Retina (tissue), 1 donor: ENCODE measurements around the gene AGTR1.
"Not testable (repeated sequence)": the region's sequence is repeated elsewhere in the genome, so short reads cannot be mapped to it uniquely, and the experiment has no call there.

ENCODE experiments used
- DNase-seq: peaks from one replicate; pipeline ENCODE4 v3.0.0-alpha.2; 2016

AGTR1 gene

DNA sequence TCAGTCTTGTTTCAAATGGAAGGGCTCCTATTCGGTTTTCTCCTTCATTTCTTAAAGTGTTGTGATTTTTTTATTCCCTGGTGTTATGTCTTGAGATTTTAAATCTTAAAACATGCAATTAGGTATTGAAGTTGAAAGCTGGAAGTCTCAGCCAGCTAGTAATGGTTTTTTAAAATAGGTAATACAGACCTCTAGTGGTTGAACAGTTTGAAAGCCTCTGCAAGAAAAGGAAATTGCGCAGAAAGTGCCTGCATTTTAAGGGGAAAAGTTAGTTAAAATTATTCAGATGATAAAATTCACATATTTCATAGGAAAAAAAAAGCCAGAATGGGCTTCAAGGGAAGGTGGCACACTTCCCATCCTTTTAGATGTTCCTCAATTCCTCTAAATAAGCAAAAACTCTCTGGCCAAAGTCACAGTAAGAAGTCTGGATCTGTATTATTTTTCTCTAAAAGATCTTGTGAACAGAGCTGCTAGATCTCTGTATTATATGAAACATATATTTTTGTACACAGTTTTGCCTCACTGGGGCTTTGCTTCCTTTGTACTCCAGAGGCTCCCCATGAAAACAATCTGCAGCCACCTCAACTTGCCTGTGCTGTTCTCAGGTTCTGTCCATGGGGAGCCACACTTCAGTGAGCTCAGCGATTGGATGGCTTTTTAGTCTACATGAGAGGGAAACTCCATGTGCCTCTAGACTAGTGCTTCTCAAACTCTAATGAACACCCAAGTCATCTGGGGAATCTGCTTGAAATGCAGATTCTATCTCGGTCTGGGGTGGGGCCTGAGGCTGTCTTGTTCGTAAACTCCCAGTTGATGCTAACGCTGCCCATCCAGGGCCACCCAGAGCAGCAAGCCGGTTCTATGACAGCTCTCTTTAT is 21.5 kb downstream of the AGTR1 start:
- no peak for DNase-seq

DNA sequence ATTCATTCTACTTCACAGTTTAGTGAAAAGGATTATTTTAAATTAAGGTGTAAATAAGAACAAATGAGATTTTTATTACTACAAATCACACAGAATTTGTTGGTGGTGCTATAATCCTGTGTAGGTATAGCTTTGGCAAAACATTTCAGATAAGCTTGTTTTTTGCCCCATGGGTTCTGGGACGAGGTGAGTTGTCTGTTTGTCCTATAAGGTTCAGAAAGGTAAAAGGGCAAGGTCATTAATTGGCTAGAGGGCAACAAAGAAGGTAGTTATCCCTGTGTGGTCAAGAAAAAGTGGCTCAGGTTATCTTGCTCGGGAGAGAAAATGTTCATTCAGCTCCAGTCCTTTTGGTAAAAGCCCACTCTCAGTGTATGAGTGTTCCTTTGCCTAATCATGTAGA is 23.2 kb downstream of the AGTR1 start:
- no peak for DNase-seq

DNA sequence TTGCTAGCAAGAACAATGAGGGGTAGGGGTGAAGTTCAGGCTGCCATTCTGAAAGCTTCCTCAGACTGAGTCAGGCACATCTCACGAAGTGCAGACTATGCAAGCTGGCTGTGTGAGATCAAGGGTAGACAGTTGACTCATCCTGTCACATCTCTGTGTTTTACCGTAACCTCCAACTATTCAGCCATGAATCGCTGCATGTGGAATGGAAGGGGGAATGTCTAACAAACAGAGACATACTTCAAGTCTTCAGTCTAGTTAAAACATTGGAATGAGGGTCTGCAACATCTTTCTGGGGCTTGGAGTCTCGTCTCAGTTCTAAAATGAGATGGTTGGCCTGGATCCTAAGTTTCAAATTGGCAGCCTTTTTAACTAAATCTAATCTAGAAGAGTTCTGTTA is 25.9 kb downstream of the AGTR1 start:
- DNase-seq = no peak

DNA sequence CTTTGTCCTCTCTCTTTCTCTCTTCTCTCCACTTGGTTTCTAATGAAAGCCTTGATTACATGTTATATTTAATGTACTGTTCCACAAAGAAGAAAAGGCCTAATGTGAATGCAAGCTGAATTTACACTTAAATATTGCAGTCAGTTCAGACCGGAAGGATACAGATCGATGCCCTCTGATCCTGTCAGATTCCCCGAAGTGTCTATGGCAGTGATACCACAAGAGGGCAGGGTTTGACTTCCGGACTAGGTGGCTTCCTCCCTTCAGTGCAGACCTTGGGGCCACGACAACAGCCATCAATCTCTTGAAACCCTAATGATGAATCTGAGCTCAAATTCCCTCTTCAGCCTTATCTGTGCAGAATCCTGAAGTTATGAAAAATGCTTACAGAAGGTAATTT is 29.5 kb downstream of the AGTR1 start:
- peak; percentile 41 for DNase-seq

DNA sequence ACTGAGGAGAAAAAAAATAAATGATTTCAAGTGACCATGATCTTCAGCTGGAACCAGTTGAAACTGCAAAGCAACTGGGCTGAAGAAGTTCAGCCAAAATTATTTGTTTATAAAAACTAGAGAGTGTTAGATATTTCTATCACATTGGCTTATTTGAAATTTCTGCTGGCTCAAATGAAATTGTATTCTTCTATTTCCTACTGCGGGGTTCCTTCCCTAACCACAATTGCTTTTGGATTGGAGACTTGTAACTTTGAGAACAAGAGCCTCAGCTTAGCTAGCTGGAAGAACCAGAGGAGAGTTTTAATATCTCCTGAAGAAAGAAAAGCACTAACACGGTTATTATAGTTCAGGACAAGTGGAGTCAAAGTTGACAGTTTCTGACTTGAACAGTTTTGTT is 31.1 kb downstream of the AGTR1 start:
- DNase-seq = no peak

DNA sequence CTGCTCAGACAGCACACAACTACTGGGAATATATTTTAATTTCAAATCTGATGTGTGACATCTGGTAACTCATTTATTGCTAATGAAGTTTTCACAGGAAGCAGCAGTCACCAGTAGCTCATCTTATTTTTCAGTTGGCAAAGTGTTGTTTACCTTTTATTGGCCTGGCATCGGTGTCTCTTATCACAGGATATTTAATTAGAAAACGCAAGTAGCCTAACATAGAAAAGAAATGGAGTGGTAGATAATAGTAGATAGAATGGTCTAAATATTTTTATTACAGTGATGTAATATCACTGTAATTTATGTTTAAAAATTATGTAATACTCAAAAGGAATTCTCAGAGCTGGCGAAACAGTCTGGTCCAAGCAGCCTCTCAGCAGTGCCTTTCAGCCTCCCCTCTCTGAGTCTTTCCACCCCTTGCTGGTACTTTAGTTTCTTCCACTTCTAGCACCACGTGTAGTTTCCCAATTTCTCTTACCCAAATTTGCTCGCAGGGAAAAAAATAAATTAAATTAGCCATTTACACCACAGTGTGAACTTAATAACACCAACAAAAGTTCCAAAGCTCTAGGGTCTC is 31.9 kb downstream of the AGTR1 start:
- no peak for DNase-seq

DNA sequence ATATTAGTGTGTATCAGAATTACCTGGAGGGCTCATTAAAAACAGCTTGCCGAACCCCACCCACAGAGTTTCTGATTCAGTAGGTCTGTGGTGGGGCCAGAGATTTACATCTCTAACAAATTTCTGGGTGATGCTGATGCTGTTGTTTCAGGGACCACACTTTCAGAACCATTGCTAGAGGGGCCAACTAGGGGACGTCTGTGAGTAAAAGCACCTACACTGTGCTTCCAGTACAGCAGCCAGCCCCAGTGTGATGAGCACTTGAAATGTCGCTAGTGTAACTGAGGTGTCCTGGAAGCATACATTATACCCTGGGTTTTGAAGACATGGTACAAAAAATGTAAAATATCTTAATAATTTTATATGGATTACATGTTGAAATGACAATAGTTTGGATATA is 33.0 kb downstream of the AGTR1 start:
- DNase-seq = no peak

DNA sequence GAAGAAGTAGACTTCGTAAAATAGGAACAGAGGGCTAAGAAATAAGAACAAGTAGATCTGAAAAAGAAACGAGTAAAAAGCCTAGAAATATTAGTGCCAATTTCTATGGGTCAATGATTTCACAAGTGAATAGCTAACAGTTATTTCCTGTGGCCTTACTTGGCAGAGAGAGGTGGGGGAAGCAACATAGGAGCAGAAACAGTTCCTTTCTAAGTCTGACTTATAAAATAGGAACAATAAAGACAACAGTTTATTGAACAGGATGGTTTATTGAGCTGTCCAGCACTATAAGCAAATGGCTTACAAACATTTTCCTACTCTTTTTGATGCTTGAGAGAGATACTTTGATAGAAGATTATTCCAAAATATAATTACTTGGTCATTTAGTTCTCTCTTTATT is 37.9 kb downstream of the AGTR1 start:
- no peak for DNase-seq

DNA sequence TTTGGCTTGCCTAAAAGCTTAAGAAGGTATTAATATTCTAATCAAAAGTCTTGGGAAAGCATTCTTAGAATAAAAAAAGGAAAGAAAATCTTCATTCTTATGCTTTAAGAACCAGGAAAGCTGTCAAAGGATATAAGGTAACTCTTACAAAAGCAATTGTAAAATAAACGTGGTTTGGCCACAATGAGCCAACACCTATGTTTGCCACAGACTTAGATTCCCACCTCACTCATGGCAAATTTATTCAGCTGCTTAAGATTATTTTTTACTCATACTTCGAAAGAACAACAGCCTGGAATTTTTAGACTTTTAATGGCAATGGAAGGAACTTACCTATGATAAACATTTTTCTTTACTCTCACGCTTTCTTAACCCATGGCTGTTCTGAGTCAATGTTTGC is 38.4 kb downstream of the AGTR1 start:
- no peak for DNase-seq

DNA sequence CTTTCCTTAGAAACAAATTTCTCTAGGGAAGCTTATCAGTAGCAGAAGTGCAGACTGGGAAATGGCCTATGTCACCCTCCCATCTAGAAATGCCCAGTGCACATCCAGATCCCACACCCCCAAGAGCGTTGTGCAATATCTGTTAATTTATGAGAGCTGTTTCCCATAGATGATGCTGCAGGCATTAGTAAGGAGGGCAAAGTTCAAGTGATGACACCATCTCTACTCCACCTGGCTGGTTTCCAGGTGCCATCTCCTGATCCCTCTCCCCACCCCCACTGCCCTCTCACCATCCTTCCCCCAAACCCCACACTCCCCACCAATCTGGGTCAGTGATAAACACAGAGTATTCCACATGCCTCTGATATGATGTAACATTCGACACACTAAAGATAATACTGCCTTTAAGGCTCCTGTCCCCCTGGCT is 39.4 kb downstream of the AGTR1 start:
- no peak for DNase-seq

DNA sequence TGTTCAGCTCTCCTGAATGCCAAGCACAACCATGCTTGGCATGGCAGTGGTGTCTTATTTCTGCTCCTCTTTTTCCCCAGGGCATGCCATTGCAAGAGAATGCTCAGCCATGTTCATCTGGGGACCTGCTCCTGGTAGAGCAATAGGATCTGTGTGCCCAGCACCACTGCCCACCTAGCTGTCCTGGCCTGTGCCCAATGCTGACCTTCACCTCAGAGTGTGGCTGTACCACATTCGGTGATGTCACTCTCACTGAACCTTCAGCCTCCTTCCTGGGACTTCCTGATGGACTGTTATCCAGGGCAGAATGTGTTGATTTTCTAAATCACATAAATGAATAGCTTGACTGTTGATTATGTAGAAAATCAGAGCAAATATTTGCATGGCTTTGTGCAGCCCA is 42.0 kb downstream of the AGTR1 start:
- no peak for DNase-seq

DNA sequence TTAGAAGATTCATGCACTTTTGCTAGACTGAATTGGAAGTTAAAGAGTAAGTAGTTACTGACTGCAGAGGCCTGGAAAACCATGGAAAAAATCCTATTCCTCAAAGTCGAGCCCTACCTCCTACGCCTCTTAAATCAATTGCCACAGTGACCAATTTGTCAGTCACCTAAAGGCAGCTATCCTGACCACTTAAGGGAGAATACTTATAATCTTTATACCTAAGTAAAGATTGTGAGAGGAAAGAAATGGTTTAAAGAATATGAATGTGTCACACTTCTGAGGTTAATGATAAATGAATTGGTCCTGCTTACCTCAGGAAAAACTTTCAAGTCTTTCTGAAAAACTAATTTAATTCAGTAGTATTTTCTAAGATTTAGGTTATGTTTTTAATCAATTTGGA is 42.6 kb downstream of the AGTR1 start:
- DNase-seq = no peak

DNA sequence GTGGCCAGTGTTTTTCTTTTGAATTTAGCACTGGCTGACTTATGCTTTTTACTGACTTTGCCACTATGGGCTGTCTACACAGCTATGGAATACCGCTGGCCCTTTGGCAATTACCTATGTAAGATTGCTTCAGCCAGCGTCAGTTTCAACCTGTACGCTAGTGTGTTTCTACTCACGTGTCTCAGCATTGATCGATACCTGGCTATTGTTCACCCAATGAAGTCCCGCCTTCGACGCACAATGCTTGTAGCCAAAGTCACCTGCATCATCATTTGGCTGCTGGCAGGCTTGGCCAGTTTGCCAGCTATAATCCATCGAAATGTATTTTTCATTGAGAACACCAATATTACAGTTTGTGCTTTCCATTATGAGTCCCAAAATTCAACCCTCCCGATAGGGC is 43.5 kb downstream of the AGTR1 start:
- no peak for DNase-seq

DNA sequence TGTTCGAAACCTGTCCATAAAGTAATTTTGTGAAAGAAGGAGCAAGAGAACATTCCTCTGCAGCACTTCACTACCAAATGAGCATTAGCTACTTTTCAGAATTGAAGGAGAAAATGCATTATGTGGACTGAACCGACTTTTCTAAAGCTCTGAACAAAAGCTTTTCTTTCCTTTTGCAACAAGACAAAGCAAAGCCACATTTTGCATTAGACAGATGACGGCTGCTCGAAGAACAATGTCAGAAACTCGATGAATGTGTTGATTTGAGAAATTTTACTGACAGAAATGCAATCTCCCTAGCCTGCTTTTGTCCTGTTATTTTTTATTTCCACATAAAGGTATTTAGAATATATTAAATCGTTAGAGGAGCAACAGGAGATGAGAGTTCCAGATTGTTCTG is 44.4 kb downstream of the AGTR1 start:
- no peak for DNase-seq

DNA sequence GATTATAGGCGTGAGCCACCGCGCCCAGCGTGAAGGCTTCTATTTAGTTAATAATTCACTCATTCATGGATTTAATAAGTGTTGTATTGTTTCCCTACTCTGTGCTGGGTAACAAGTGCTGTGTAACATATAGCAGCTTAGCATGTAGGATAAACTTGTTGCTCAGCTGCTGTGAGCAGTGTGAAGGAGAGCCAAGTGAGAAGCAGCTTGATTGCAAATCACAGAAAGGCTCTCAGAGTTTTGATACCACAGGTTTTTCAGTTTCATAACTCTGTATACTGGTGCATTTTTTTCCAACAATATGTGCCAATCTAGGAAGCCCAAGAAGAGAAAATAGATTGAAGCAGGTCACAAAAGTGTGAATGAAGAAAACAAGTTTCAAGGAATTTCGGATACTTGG is 48.4 kb downstream of the AGTR1 start:
- no peak for DNase-seq

DNA sequence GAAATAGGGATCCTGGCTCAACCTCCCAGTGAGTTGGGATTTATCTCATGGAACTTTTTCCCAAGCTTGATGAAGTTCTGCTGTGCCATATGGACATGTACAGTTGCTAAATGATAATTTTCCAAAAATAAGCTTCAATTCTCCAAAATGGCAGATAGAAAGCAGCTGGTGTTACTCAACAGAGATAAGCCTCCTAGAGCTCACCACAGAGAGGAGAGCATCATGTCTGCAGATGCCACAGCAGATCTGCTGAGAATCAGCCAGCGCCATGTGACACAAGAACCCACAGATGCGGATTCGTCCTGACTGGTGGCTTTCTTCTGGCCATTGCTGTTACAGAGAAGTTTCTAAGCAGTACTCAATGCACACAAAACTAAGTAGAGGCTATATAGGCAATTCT is 50.6 kb downstream of the AGTR1 start:
- DNase-seq = no peak

DNA sequence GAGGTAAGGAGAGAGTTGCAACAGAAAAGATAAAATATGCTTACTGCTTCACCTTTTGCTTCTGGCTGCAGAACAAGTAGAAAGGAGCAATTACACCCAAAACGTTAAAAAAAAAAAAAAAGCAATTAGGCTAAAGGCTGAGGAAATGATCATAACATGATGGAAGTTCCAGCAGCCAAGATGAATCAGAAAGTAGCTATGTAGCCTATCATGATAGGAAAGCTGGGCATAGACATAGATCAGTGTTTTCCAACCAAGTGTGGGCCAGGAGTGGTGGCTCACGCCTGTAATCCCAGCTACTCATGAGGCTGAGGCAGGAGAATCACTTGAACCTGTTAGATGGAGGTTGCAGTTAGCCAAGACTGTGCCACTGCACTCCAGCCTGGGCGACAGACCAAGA is 52.6 kb downstream of the AGTR1 start:
- no peak for DNase-seq

DNA sequence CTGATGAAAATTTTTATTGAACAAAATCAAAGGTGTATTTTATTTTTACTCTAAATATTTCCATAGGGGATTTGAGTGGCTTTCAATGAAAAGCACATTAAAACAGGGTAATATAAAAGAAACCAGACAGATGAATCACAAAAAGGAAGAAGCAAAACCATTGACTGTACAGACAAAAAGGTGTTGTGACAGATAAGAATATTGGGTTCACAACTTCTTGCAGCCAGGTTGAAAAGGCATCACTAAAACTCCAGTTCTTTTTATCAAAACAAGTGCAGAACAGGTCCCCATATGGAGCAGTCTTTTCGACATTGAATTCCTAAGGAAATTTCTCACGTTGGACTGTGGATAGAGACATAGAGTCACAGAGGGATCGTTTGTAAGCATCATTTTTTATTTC is 53.8 kb downstream of the AGTR1 start:
- no peak for DNase-seq

DNA sequence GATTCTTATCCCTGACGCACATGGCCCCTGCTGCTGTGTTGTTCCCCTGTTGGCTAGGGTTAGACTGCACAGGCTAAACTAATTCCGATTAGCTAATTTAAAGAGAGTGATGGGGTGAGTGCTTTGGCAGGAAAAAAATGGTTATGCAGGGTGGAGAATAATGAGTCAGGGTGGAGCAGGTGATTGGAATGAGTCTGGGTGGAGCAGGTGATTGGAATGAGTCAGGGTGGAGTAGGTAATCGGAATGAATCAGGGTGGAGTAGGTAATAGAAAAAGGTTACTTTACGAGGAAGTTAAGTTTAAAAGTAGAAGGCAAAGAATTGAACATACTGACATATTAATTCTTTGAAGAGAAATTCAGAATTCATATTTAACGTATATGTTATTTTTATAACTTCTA is 55.7 kb downstream of the AGTR1 start:
- DNase-seq = not testable (repeated sequence)

DNA sequence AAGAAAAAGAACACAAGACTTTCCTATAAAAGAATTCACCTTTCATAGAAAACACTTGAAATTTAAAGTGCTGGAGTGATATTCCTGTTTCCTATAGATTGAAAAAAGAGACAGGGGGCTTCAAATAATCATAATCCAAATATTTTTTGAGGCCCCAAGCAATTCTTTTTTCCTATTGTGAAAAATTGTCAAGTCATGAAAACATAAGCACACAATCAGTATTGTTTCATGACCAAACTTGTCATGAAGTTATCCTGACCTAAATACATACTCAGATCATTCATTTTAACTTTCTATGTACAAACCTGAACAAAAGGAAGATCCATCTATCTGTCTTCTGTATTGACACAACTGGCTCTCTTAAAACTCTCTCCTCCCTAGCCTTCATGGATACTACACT is 57.9 kb downstream of the AGTR1 start:
- DNase-seq = no peak

DNA sequence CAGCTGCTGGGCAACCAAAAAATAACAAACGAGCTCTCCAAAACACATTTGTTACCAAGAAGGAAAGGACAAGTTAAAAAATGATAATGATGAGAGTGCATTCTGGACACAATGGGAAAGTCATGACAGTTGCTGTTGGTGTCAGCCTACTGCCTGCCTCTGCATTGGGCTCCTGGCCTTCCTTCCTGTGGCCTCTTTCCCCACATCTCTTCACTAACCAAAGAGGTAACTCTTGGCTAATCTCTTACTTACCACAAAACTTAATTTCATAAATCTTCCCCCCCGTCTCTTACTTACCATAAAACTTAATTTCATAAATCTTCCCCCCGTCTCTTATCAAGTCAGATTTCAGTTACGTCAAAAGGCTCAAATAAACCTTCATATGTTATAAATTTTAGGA is 58.6 kb downstream of the AGTR1 start:
- DNase-seq = no peak

DNA sequence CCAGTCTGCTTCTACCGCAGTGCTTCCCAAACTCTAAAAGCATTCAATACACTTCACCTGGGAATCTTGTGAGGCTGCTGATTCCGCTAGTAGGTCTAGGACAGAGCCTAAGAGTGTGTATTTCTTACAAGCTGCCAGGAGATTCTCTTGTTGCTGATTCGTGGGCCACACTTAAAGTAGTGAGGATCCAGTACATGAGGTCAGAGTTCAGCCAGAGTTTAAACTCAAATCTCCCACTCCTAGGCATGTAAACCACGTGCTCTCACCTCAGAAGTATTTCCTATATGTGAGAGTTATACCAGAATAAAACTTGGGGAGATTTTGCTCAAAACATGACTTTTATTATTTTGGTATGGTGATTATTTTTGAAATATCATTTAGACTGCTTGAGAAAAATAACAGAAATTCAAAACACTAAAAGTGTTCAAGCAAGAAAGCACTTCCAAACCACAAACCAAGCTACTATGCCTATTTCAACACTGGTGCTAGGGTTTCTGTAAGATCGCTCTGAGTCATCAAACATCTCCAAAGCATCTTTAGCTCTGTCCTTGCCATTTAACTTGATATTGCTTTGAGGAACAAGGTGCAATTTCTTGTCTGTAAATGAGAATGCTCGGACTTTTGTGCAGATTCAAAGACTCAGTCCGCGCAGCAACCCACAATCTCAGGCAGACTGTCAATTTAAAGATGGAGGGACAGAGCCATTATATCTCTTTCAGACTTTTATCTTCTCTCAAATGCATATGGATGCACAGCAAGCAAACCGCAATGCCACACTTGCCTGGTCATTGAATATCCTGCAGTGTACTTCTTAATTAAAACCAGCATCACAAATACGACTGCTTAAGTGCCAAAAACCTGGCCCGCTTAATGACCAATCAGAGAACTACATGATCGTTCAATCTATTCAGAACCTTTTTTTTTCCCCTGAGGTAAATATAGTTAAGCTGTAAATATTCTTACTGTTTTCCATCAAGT is 59.8 kb downstream of the AGTR1 start:
- DNase-seq = no peak

DNA sequence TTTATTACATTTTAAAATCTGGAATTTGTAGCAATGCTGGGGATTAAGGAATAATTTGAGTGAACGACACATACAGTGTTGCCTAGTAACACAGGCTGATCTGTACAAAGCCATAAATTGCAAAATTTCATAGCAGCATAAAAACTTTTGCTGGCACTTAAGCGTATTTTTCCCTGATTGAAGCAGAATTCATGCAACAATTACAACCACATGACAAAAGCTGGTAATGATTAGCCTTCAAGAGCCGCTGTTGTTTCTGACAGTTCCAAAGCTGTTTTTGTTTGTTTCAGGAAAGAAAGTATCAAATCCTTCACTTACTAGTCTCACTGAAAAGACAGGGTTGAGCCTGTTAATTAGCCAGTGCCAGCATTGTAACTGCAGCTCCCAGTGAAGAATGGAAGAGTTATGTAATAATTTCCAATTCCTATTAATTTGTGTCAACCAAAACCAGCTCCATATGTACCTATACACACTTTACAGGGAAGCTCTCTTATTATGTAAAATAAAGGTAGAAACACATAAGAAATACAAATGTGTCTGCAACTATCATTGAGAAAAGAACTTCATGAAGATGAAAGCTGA is 60.7 kb downstream of the AGTR1 start:
- DNase-seq = no peak
